Keratinocyte (primary cell): Measurements from ENCODE around the gene SUV39H1. TPM values are rescaled to one million over a fixed set of nuclear protein-coding genes. Genes with fewer than 3 reads are reported as not detected.

Source experiments
- DNase-seq: peaks from one replicate; pipeline ENCODE4 v3.0.0-alpha.2; 2011; ENCODE audit warnings: low read depth, missing footprints, low spot score
- FAIRE-seq: peaks from 2 replicates; lab custom pipeline; 2011; peaks lifted over from hg19 to GRCh38; lab: Jason Lieb, UNC
- H2AFZ ChIP-seq: 2 replicates; pipeline ENCODE4 v1.6.0; 2012; ENCODE audit warnings: low read length, control low read depth, inconsistent platforms; ENCODE audit not compliant: control insufficient read depth
- H3K27ac ChIP-seq: 2 replicates; pipeline ENCODE4 v1.5.1; 2011; ENCODE audit warnings: low read length; ENCODE audit not compliant: control insufficient read depth, insufficient read depth
- H3K27me3 ChIP-seq: 3 replicates; pipeline ENCODE4 v1.6.0; 2011; ENCODE audit warnings: low read length; ENCODE audit not compliant: control insufficient read depth, insufficient read depth; ENCODE audit errors: extremely low read depth
- H3K36me3 ChIP-seq, 2 experiments: 2 replicates in 1 of 2; 3 replicates in 1 of 2; pipeline ENCODE4 v1.5.1; 2011; ENCODE audit warnings: low read length in 2 of 2, mild to moderate bottlenecking in 1 of 2; ENCODE audit not compliant: control insufficient read depth in 2 of 2, insufficient read depth in 2 of 2; ENCODE audit errors: extremely low read depth in 1 of 2
- H3K4me1 ChIP-seq: 3 replicates; pipeline ENCODE4 v1.5.1; 2011; ENCODE audit warnings: low read length; ENCODE audit not compliant: control insufficient read depth, insufficient read depth; ENCODE audit errors: extremely low read depth
- H3K4me2 ChIP-seq: 3 replicates; pipeline ENCODE4 v1.6.0; 2011; ENCODE audit warnings: low read depth, low read length; ENCODE audit not compliant: control insufficient read depth, insufficient read depth; ENCODE audit errors: extremely low read depth
- H3K4me3 ChIP-seq, 3 experiments: fragments of 200-600 bp in 1 of 3; sonication (generic) in 1 of 3; 2 replicates in 2 of 3; 3 replicates in 1 of 3; pipeline ENCODE4 v1.5.1; 2011 to 2016; ENCODE audit warnings: low read length in 3 of 3, mild to moderate bottlenecking in 3 of 3, control low read depth in 2 of 3, inconsistent platforms in 1 of 3, low read depth in 1 of 3, mixed read lengths in 1 of 3, mixed run types in 1 of 3, moderate library complexity in 1 of 3; ENCODE audit not compliant: control insufficient read depth in 2 of 3, insufficient read depth in 2 of 3; ENCODE audit errors: extremely low read depth in 1 of 3
- H3K79me2 ChIP-seq: 2 replicates; pipeline ENCODE4 v1.6.0; 2012; ENCODE audit warnings: low read length; ENCODE audit not compliant: control insufficient read depth, insufficient read depth
- H3K9ac ChIP-seq: 3 replicates; pipeline ENCODE4 v1.6.0; 2011; ENCODE audit warnings: low read length; ENCODE audit not compliant: control insufficient read depth, insufficient read depth; ENCODE audit errors: extremely low read depth
- H3K9me1 ChIP-seq: 3 replicates; pipeline ENCODE4 v1.6.0; 2011; ENCODE audit warnings: low read length; ENCODE audit not compliant: control insufficient read depth, insufficient read depth; ENCODE audit errors: extremely low read depth
- H3K9me3 ChIP-seq: 2 replicates; pipeline ENCODE4 v1.5.1; 2012; ENCODE audit warnings: low read depth, low read length; ENCODE audit not compliant: control insufficient read depth
- H4K20me1 ChIP-seq: 3 replicates; pipeline ENCODE4 v1.6.0; 2011; ENCODE audit warnings: low read length; ENCODE audit not compliant: control insufficient read depth, insufficient read depth; ENCODE audit errors: extremely low read depth
- CTCF ChIP-seq, 3 experiments: IDR thresholded peaks in 1 of 3; conservative IDR thresholded peaks in 1 of 3; optimal IDR thresholded peaks in 1 of 3; 2 replicates in 2 of 3; 3 replicates in 1 of 3; pipeline versions ENCODE3 to v1.5.1; 2011; ENCODE audit warnings: low read length in 3 of 3, mild to moderate bottlenecking in 3 of 3, moderate library complexity in 2 of 3, control low read depth in 1 of 3, inconsistent platforms in 1 of 3; ENCODE audit not compliant: insufficient read depth in 2 of 3; ENCODE audit errors: extremely low read depth in 1 of 3
- EZH2 ChIP-seq: IDR thresholded peaks from one replicate; pipeline ENCODE4 v1.6.1; 2012; ENCODE audit warnings: inconsistent platforms, mild to moderate bottlenecking, low read length, moderate library complexity
- dilution Hi-C: fragments of 300-500 bp; cut with MboI; formaldehyde crosslinking; loops from one replicate; pipeline ENCODE4 v1.7.0; 2020; ENCODE audit warnings: low sequenced_read_pairs; ENCODE audit not compliant: extremely low pct_ligation_motif_present
- polyA plus RNA-seq, 5 experiments: library from polyadenylated mRNA; depleted of rRNA in 3 of 5; stranded (reverse) in 3 of 5; stranded (forward) in 1 of 5; unstranded in 1 of 5; fragments of >200 nt; gene quantifications; 1 replicate in 1 of 5; 2 replicates in 3 of 5; 3 replicates in 1 of 5; pipeline versions ENCODE4 v1.2.1 to v1.2.3, GENCODE V29; 2011 to 2012; ENCODE audit warnings: missing spikeins in 2 of 5, low read depth in 1 of 5, low replicate concordance in 1 of 5

The SUV39H1 gene
- polyA plus RNA-seq, 1 donor (not counting 4 experiments of a cell fraction or from before 2014, with no cell fraction given): 4.9 TPM

- no peak overlapping the region for H3K4me3 ChIP-seq
- TF ChIP-seq CTCF (optimal IDR thresholded peaks at IDR 0.05 in 1 of 3, IDR thresholded peaks at IDR 0.05 in 1 of 3, conservative IDR thresholded peaks at IDR 0.05 in 1 of 3; ENCODE audit: extremely low read depth in 1 of 3, insufficient read depth in 2 of 3, low read length in 3 of 3) (no peak), EZH2 (no peak)
- no peak for DNase-seq
- no peak overlapping the region for H3K9ac ChIP-seq
- H3K4me2 ChIP-seq: no peak overlapping the region
- no peaks in the 10 kb centered on the region for H4K20me1 ChIP-seq
- no peak for FAIRE-seq
- no peaks in the 10 kb centered on the region for H3K36me3 ChIP-seq
- H3K27ac ChIP-seq: no peak overlapping the region
- H2AFZ ChIP-seq: no peak overlapping the region
- H3K79me2 ChIP-seq: no peaks in the 10 kb centered on the region
- no peaks in the 10 kb centered on the region for H3K9me1 ChIP-seq
- dilution Hi-C loops: no loop called here
- no peaks in the 10 kb centered on the region for H3K9me3 ChIP-seq
- no peaks in the 10 kb centered on the region for H3K27me3 ChIP-seq
- no peaks in the 10 kb centered on the region for H3K4me1 ChIP-seq
Measured at GRCh38 chrX:48726596-48726995, 30.1 kb downstream of the SUV39H1 start.

- FAIRE-seq: no peak
Measured at GRCh38 chrX:48728653-48729052, 32.1 kb downstream of the SUV39H1 start.

More at GRCh38 chrX:48728653-48729052, 32.1 kb downstream of the SUV39H1 start:
- no peaks in the 10 kb centered on the region for H3K9me3 ChIP-seq
- H2AFZ ChIP-seq: no peak overlapping the region
- no peak overlapping the region for H3K4me3 ChIP-seq
- no peaks in the 10 kb centered on the region for H3K9me1 ChIP-seq
- H3K36me3 ChIP-seq: no peaks in the 10 kb centered on the region
- no peak overlapping the region for H3K9ac ChIP-seq
- H3K27ac ChIP-seq: no peak overlapping the region
- no peak overlapping the region for H3K4me2 ChIP-seq
- H4K20me1 ChIP-seq: no peaks in the 10 kb centered on the region
- no peak for DNase-seq
- H3K4me1 ChIP-seq: no peaks in the 10 kb centered on the region
- dilution Hi-C loops: no loop called here
- no peaks in the 10 kb centered on the region for H3K27me3 ChIP-seq
- TF ChIP-seq CTCF (optimal IDR thresholded peaks at IDR 0.05 in 1 of 3, IDR thresholded peaks at IDR 0.05 in 1 of 3, conservative IDR thresholded peaks at IDR 0.05 in 1 of 3; ENCODE audit: extremely low read depth in 1 of 3, insufficient read depth in 2 of 3, low read length in 3 of 3) (no peak), EZH2 (no peak)
- no peaks in the 10 kb centered on the region for H3K79me2 ChIP-seq
